NCI-H2227 treated with DMSO at 0.1 percent for 48 hours (cell line): ENCODE results near the gene TMOD2.

Source experiments
- DNase-seq: peaks from one replicate; lab custom pipeline; 2025; lab: John Stamatoyannopoulos, UW

Gene TMOD2

GRCh38 chr15:51818150-51818549 is 66.8 kb downstream of the TMOD2 start:
- DNase-seq = no peak

- DNase-seq = no peak
Observed at GRCh38 chr15:51825698-51826097, 74.3 kb downstream of the TMOD2 start.

DNA sequence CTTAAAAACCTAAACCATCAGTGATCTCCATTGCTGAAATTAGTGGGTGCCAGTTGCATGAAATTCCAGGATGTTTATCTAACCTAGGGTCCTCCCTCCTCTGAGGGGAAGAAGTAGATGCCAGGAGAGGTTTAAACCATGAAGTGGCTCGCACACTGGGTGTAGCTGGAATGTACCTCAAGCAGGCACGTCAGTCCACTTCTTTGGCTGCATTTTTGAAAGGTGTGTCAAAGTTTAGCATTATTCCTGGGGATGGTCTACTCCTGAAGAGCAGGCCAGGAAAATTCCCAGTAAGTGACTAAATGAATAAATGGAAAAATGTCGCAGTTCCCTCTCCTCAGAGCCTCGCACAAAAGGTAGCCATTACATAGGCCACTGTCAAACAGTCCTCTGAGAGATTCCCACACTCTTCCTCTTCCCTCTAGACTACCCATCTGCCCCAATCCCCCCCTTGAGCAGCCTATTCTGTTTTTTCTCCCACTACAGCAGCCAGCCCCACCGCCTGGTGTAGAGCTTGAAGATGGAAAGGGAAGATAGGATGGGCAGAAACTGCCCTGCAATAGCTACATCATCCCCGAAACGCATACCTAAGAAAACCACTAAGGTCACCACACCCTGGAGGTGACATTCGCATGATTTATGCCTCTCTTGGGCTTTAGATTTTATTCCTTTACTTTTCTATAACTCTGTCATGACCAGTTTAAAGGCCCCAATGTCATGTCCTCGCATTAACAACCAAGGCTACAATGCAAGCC is 77.4 kb downstream of the TMOD2 start:
- no peak for DNase-seq

GRCh38 chr15:51829376-51830275 is 78.2 kb downstream of the TMOD2 start, which contains the start of gene TMOD3:
TMOD3 (plus strand) TSS chr15:51829653; CDS start chr15:51862885, 33,232 bp downstream.
- peak; percentile 66 for DNase-seq

- DNase-seq = no peak
Observed at GRCh38 chr15:51830276-51830806, 78.9 kb downstream of the TMOD2 start.

DNA sequence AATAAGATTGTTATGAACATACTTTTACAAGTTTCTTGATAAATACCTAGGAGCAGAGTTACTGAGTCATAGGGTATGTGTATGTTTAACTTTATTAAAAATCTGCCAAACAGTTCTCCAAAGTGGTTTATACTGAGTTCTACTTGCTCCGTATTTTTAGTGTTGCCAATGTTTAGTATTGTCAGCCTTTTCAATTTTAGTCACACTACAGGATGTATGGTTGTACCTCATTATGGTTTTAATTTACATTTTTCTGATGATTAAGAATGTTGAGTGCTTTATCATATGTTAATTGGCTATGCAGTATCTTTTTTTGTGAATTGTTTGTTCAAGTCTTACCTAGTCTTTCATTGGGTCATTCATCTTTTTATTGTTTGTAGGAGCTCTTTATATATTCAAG is 82.4 kb downstream of the TMOD2 start:
- DNase-seq = no peak

GRCh38 chr15:51837792-51838251 is 86.4 kb downstream of the TMOD2 start:
- peak; percentile 65 for DNase-seq

DNA sequence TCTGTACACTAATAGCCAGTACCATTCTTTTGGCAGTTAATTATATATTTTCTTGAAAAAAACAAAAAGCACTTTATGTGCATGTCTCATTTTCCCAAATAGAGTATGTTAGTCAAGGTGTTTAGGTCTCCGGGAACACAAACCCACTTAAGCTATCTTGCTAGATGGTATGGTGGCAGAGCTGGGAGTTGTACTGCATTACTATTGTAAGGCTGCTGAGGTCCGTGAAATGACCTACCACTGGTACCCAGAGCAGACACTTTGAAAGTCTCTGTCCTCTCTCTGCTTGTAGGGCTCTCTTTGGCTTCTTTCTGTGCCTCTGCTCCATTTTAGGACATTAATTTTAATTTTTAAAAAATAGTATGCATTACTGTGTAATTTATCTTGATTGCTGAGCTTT is 86.9 kb downstream of the TMOD2 start:
- DNase-seq = no peak

DNA sequence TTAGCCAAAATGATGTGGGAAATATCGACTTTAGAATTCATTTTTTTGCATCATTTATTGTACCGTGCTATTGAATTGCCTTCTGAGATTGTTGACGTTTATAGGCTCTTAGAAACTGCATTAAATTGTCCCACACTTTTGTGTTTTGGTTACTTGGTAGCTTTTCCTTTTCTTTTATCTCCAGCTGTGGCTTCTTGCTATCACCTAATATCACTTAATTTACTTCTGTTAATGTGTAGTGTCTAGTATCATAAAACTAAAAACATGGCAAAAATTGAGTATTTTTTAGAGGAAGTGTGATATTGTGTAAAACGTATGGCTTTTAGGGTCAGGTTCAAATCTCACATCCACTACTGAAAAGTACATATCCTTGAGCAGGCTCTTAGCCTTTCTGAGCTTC is 89.3 kb downstream of the TMOD2 start:
- DNase-seq = no peak

GRCh38 chr15:51841406-51842040 is 90.1 kb downstream of the TMOD2 start:
- no peak for DNase-seq

DNA sequence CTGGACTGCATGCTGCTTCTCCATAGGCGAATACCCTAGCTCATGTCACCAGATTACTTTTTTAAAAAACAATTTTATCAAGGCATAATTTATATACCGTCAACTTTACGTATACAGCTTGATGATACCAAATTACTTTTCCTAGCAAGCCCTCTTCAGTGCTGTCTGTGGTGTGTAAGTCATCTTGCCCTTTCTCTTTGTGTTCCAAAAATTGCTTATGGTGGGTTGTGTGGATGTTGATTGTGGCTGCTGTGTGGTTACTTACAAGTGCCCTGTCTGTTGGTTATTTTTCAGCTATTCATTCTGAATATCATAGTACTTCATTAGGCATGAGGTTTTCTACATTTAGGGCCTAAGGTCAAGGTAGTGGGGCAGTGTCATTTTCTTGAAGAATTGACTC is 90.9 kb downstream of the TMOD2 start:
- DNase-seq = peak; percentile 8

- no peak for DNase-seq
Observed at GRCh38 chr15:51842852-51843737, 91.7 kb downstream of the TMOD2 start.

DNA sequence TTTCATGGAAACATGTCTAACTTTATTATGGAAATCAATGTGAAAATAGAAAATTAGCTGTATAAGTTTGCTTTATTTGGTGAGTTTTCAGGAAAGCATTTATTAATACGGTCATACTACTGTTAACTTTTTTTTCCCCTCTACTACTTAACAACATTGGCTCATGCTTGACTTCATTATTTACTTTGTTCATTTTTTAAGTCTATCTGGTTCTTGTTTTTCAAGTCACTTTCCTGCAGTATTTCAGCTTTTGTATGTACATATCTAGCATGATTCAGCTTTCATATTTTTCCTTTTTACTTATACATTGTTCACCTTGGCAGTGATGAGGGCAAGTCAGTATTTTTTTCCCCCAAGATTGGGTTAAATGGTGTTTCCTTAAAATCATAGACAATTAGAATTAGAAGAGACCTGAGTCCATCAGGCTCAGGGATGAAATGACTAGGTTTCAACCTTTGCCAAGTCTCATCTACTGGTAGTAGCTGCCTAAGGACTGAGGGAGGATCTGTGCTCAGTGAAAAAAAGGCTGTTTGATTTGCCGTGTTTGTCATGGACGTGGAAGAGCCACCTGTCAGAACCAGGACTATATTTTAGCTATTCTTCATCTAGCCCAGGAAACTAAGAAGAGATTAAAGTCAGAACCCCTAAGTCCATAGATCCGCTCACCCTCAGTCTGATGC is 93.5 kb downstream of the TMOD2 start:
- DNase-seq = no peak

GRCh38 chr15:51846066-51846462 is 94.7 kb downstream of the TMOD2 start:
- DNase-seq = no peak

DNA sequence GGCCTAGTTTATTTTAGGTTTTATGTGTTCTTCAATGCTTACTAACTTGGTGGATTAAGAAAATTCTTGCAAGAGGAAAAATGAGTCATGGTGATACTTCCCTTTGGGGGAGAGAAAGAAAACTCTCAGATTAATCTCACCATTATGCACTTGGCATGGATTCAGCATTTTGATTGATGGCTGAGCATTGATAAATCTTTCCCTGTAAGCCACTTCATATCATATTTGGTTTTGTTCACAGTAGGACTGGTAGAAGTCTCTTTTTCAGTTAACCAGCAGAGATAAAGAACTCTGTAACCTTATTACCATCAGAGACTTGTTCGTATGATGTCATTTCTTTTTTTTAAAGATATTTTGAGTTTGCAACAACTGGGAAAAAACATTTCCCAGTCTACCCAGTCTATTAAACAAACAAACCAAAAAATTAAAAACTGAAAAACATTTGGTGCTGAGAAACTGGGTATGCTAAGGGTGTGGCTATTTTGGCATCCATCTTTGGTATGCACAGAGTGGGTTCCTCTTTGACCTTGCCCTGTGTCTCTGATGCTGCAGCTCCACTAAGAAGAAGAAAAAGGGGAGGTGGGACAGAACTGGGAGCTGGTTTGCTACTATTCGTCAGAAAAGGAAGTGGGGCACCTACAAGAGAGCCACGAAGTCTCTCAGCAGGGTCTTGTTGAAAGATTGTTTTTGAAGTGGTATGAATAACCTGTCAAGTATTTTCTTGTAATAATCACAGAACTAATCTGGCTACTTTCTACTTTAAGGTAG is 95.2 kb downstream of the TMOD2 start:
- DNase-seq = no peak

DNA sequence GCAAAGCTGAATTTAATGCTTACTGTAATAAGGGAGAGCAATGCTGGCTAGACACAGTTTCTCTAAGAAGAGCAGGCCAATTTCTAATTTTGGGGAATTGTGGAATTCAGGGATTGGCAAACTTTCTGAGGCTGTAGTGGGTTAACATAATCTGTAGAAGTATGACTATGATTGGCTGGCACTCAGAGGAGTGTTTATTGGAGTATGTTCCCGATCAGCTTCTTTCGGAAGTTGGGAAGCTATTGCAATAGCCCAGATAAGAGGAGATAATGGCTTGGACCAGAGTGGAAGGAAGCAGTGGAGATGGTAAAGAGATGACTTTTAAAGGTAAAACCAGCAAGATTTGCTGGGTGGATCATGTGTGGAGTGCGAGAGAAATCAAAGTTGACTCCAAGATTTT is 97.4 kb downstream of the TMOD2 start:
- no peak for DNase-seq

DNA sequence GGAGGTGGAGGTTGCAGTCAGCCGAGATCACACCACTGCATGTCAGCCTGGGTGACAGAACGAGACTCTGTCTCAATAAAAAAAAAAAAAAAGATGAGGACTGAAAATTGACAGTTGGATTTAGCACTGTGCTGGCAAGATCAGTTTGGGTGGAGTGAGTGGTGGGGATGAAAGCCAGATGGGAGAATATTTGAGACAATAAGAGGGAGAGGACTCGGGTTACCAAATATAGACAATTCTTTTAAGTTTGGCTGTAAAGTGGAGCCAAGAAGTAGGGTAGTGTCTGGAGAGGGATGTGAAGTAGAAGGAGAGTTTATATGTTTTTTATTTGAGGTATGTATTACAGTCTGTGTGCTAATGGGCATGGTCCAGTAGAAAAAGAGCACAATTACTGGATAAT is 98.5 kb downstream of the TMOD2 start:
- DNase-seq = no peak

DNA sequence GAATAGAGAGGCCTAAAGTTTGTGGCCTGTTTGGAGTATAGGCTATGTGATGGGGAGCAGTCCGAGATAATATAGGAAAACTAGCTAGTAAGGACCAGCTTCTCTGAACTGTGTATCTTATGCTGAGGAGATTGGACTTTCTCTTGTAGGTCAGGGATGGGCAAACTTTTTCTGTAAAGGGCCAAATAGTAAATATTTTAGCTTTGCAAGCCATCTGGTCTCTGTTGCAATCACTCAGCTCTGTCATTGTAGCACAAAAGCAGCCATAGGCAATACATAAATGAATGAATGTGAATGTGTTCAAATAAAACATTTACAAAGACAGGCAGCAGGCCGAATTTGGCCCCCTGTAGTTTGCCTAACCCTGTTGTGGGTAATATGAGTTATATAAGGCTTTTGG is 102.6 kb downstream of the TMOD2 start:
- DNase-seq = no peak

DNA sequence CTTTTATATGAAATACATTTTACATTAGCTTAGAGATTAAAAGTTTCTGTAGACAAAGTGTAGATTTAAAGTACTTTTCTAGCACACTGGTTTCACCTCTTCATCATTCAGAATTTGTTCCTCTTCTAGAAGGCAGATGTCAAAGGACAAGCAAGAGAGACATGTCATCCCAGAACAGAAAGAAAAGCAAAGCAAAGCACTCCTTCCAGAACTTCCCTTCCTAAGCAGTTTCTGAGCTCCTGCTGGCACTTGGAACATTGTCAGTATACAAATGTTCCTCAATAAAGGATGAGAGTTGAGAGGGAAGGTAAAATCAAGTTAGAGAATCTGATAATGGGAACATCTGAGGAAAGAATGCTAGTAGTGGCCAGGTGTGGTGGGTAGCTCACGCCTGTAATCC is 104.2 kb downstream of the TMOD2 start:
- no peak for DNase-seq
